K562 (cell line): ENCODE data around the gene STX7. TPM values are rescaled to one million over a fixed set of nuclear protein-coding genes. Genes with fewer than 3 reads are reported as not detected.

ENCODE experiments used
- ATAC-seq: fragments of 200-7000 bp; cut with Tn5 transposase; 3 replicates; pipeline ENCODE4 v1.9.1; 2020; ENCODE audit warnings: moderate library complexity
- BruUV-seq: library from RNA; stranded (reverse); fragments of 400-500 nt; replicated peaks from 2 replicates; lab custom pipeline; 2021; lab: Mats Ljungman, UMichigan
- CTCF ChIA-PET: fragments of 300-600 bp; formaldehyde crosslinking; extraction: SDS; loops from one replicate; lab custom pipeline; 2021; ENCODE audit warnings: low intra/inter-chr PET ratio; lab: Yijun Ruan, JAX
- POLR2A ChIA-PET: fragments of 300-600, 350-650 bp; sonication (Branson Sonifier 250); formaldehyde crosslinking; extraction: SDS; loops from one replicate; lab custom pipeline; 2021; ENCODE audit warnings: antibody characterized with exemption, inconsistent platforms; lab: Yijun Ruan, JAX
- DNase-seq, 4 experiments: peaks; one replicate each; pipeline versions ENCODE4 v3.0.0 to v3.0.0-alpha.2; 2011 to 2018; ENCODE audit warnings: low spot score in 3 of 4, mixed read lengths in 3 of 4; ENCODE audit errors: extremely low read depth in 1 of 4
- FAIRE-seq: peaks from 2 replicates; lab custom pipeline; 2011; peaks lifted over from hg19 to GRCh38; lab: Jason Lieb, UNC
- H2AFZ ChIP-seq: 2 replicates; pipeline ENCODE4 v1.6.0; 2011; ENCODE audit warnings: low read depth, low read length, control low read depth, inconsistent platforms
- H3K27ac ChIP-seq: fragments of 200-600 bp; 3 replicates; pipeline ENCODE4 v1.8.0; 2011; ENCODE audit warnings: low read depth, mild to moderate bottlenecking, control low read depth, inconsistent platforms, low read length, moderate library complexity, mixed read lengths; ENCODE audit errors: extremely low read depth
- H3K27me3 ChIP-seq, 2 experiments: fragments of 300-600 bp in 1 of 2; 2 replicates in 1 of 2; 3 replicates in 1 of 2; pipeline versions ENCODE4 v1.6.0 to v1.8.0; 2011; ENCODE audit warnings: inconsistent platforms in 2 of 2, low read length in 2 of 2, mild to moderate bottlenecking in 1 of 2, mixed read lengths in 1 of 2, moderate library complexity in 1 of 2; ENCODE audit not compliant: control insufficient read depth in 2 of 2, insufficient read depth in 2 of 2
- H3K36me3 ChIP-seq: fragments of 300-600 bp; 3 replicates; pipeline ENCODE4 v1.8.0; 2011; ENCODE audit warnings: mild to moderate bottlenecking, low read length, inconsistent platforms; ENCODE audit not compliant: control insufficient read depth, insufficient read depth
- H3K4me1 ChIP-seq, 2 experiments: fragments of 200-600 bp in 1 of 2; replicated peaks in 1 of 2; 2 replicates in 1 of 2; 3 replicates in 1 of 2; pipeline versions ENCODE4 v1.5.1 to v1.8.0; 2011; ENCODE audit warnings: inconsistent platforms in 2 of 2, low read length in 2 of 2, mild to moderate bottlenecking in 1 of 2, mixed read lengths in 1 of 2, moderate library complexity in 1 of 2; ENCODE audit not compliant: control insufficient read depth in 2 of 2, insufficient read depth in 2 of 2
- H3K4me2 ChIP-seq: 2 replicates; pipeline ENCODE4 v1.6.1; 2011; ENCODE audit warnings: low read length, control low read depth, inconsistent platforms, mixed read lengths; ENCODE audit not compliant: insufficient read depth
- H3K4me3 ChIP-seq: fragments of 200-600 bp; sonication (generic), shearing (Covaris generic); 2 replicates; pipeline ENCODE4 v1.5.1; 2016; ENCODE audit warnings: control low read depth, inconsistent platforms
- H3K79me2 ChIP-seq: fragments of 200-600 bp; 3 replicates; pipeline ENCODE4 v1.8.0; 2011; ENCODE audit warnings: low read length, inconsistent platforms; ENCODE audit not compliant: control insufficient read depth, insufficient read depth
- H3K9ac ChIP-seq, 2 experiments: 2 replicates each; pipeline versions ENCODE4 v1.6.0 to v1.6.1; 2011; ENCODE audit warnings: low read depth in 2 of 2, low read length in 2 of 2, control low read depth in 1 of 2, inconsistent platforms in 1 of 2, mild to moderate bottlenecking in 1 of 2, mixed read lengths in 1 of 2; ENCODE audit not compliant: insufficient read depth in 1 of 2
- H3K9me1 ChIP-seq: one replicate; pipeline ENCODE4 v1.6.0; 2011; ENCODE audit warnings: inconsistent platforms, mild to moderate bottlenecking, low read length, moderate library complexity; ENCODE audit not compliant: control insufficient read depth, insufficient read depth
- H3K9me3 ChIP-seq: replicated peaks from 2 replicates; pipeline ENCODE4 v1.5.1; 2011; ENCODE audit warnings: low read depth, low read length, inconsistent platforms; ENCODE audit not compliant: control insufficient read depth, insufficient read depth
- H4K20me1 ChIP-seq: replicated peaks from 2 replicates; pipeline ENCODE4 v1.6.1; 2011; ENCODE audit warnings: low read length, inconsistent platforms, mixed read lengths; ENCODE audit not compliant: control insufficient read depth, insufficient read depth
- BRD4 ChIP-seq: fragments of 200-600 bp; sonication (generic); IDR thresholded peaks from 2 replicates; pipeline ENCODE4 v1.6.1; 2017; ENCODE audit warnings: inconsistent platforms
- CBFB ChIP-seq: sonication (generic); formaldehyde crosslinking; IDR thresholded peaks from 2 replicates; pipeline ENCODE4 v1.4.0; 2020; ENCODE audit warnings: mild to moderate bottlenecking, missing genetic modification reagents
- CREB1 ChIP-seq, 2 experiments: sonication (generic) in 1 of 2; formaldehyde crosslinking in 1 of 2; IDR thresholded peaks; 2 replicates each; pipeline versions ENCODE4 v1.6.1 to v1.8.0; 2012 to 2022; ENCODE audit warnings: inconsistent platforms in 1 of 2, mild to moderate bottlenecking in 1 of 2, missing genetic modification reagents in 1 of 2, moderate library complexity in 1 of 2
- DMBX1 ChIP-seq: fragments of 250-450 bp; sonication (Bioruptor Pico); IDR thresholded peaks from 2 replicates; pipeline ENCODE4 v1.8.0; 2022; ENCODE audit warnings: inconsistent platforms, mild to moderate bottlenecking, moderate library complexity, borderline replicate concordance
- PPARD ChIP-seq: fragments of 250-450 bp; sonication (Bioruptor Pico); IDR thresholded peaks from 2 replicates; pipeline ENCODE4 v1.8.0; 2022; ENCODE audit warnings: inconsistent platforms, mild to moderate bottlenecking, moderate library complexity
- RFX1 ChIP-seq: fragments of 450-650 bp; IDR thresholded peaks from 2 replicates; pipeline ENCODE4 v1.6.1; 2016; ENCODE audit warnings: mild to moderate bottlenecking, moderate library complexity
- ZNF134 ChIP-seq: fragments of 250-450 bp; sonication (Bioruptor Pico); conservative IDR thresholded peaks from 2 replicates; pipeline ENCODE4 v1.4.0; 2020
- WGBS: fragments of 100-300 bp; shearing (Covaris generic); methylation state at CpG from one replicate; pipeline ENCODE4 v1.1.6; 2016; ENCODE audit warnings: low coverage, mixed read lengths; ENCODE audit not compliant: insufficient coverage; ENCODE audit errors: missing lambda C conversion rate; 5-methylcytosine and 5-hydroxymethylcytosine counted together
- in situ Hi-C: fragments of 300-500 bp; cut with MboI; formaldehyde crosslinking; loops from 4 replicates; pipeline ENCODE4 v1.15.0; 2018; ENCODE audit warnings: inconsistent platforms, mixed read lengths
- intact Hi-C: fragments of 100-400 bp; cut with micrococcal nuclease; formaldehyde crosslinking; loops from 2 replicates; pipeline ENCODE4 v1.14.2; 2022
- polyA plus RNA-seq, 8 experiments: library from polyadenylated mRNA; depleted of rRNA in 4 of 8; stranded (reverse) in 5 of 8; unstranded in 3 of 8; fragments of >200 nt; fragmentation: Nextera tagmentation in 2 of 8; fragmentation: Illumina TruSeq in 1 of 8; extraction: Ambion mirVana in 2 of 8; extraction: Trizol in 1 of 8; gene quantifications; 2 replicates each; pipeline versions ENCODE4 v1.2.1 to v1.2.3, GENCODE V29; 2011 to 2014; ENCODE audit warnings: inconsistent platforms in 1 of 8, missing spikeins in 1 of 8
- total RNA-seq, 7 experiments: library from RNA; depleted of rRNA in 6 of 7; stranded (reverse); fragments of >200 nt in 6 of 7; fragmentation: Illumina TruSeq in 2 of 7; extraction: Trizol in 2 of 7; gene quantifications; 2 replicates each; pipeline versions ENCODE4 v1.2.1 to v1.2.3, GENCODE V29; 2011 to 2021; ENCODE audit warnings: low replicate concordance in 1 of 7
- TF ChIP-seq, protein P1 (sequence below): fragments of 250-450 bp; sonication (Bioruptor Pico); IDR thresholded peaks from 2 replicates; pipeline ENCODE4 v1.8.0; 2022; ENCODE audit warnings: moderate library complexity, mild to moderate bottlenecking, inconsistent platforms

The STX7 gene
- total and polyA plus RNA-seq, 9 of the 15 experiments (the other 6 are each of a cell fraction or from before 2014, with no cell fraction given): 13.0 to 34.4 (median 25.3) TPM

DNA sequence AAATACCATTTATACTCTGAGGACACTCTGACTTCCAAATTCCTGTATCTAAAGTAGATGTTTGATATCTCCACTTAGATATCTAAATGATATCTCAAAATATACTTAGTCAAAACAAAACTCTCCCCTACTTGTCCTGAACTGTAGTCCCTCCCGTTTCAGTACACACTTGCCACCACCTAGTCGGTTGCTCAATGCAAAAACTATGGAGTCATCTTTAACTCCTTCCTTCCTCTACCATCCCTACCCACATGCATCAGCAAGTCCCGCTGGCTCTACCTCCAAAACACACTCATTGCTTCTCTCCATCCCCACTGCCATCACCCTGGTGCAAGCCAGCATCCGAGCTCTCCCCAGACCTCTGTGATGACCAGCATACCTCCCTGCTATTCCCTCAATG, 13.2 kb downstream of the STX7 start:
- CTCF ChIA-PET: no interaction called here
- WGBS: 65% methylated on average over 4 of the region's 4 CpGs
- Histone ChIP-seq H4K20me1 (no peaks in the 10 kb centered on the region), H3K4me1 (no peaks in the 10 kb centered on the region), H2AFZ (no peak overlapping the region), H3K27ac (no peak overlapping the region), H3K36me3 (peaks cover 52% of the 10 kb centered on the region), H3K4me3 (no peak overlapping the region), H3K4me2 (no peak overlapping the region), H3K79me2 (peaks cover 11% of the 10 kb centered on the region; the same call in 2 of the 3 replicates), H3K27me3 (no peaks in the 10 kb centered on the region), H3K9me1 (no peaks in the 10 kb centered on the region), H3K9ac (no peak overlapping the region), H3K9me3 (no peaks in the 10 kb centered on the region)
- FAIRE-seq: no peak
- POLR2A ChIA-PET: interaction anchor here (0.5 kb wide), 1 partner anchor 9 kb away, joined by 3 read pairs; no protein-coding TSS in a partner anchor
- no peak for DNase-seq
- no TSS peak for BruUV-seq
- TF ChIP-seq CBFB (no peak), CREB1 (IDR thresholded peaks at IDR 0.05) (no peak), CREB1 (CRISPR knock-in tag; IDR thresholded peaks at IDR 0.05) (no peak), RFX1 (no peak)
- intact Hi-C loops (no loop called here), in situ Hi-C loops (loop anchor here (25.0 kb wide), 1 partner anchor 1588 kb away; no protein-coding TSS in a partner anchor)
- no peak for ATAC-seq

DNA sequence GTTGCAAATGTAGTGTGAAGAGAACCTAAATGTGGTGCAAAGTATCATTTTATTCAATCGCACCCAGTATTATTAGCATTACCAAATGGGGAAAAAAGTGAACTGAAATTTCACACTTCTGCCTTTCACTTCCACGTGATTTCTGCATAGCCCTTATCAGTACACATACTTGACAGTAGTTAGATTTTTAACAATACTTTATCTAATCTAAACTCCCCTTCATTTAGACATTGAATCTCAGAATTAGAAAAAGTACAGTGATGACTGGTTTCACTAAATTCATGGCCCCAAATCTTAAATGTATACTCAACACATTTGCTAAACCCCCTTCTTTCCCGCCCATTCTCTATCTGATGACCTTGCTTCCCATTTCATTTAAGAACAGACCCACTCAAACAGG, 14.3 kb downstream of the STX7 start:
- intact Hi-C loops (no loop called here), in situ Hi-C loops (no loop called here)
- no peak for ATAC-seq
- TF ChIP-seq ZNF134 (CRISPR knock-in tag): no peak
- TF ChIP-seq DMBX1 (CRISPR knock-in tag): no peak
- TF ChIP-seq BRD4: no peak
- TF ChIP-seq PPARD (CRISPR knock-in tag): no peak
- TF ChIP-seq, protein P1, sequence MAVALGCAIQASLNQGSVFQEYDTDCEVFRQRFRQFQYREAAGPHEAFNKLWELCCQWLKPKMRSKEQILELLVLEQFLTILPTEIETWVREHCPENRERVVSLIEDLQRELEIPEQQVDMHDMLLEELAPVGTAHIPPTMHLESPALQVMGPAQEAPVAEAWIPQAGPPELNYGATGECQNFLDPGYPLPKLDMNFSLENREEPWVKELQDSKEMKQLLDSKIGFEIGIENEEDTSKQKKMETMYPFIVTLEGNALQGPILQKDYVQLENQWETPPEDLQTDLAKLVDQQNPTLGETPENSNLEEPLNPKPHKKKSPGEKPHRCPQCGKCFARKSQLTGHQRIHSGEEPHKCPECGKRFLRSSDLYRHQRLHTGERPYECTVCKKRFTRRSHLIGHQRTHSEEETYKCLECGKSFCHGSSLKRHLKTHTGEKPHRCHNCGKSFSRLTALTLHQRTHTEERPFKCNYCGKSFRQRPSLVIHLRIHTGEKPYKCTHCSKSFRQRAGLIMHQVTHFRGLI (CRISPR knock-in tag): no peak
- DNase-seq: no peak
- no peaks in the 10 kb centered on the region for H3K9me3 ChIP-seq
- H3K4me2 ChIP-seq: no peak overlapping the region
- no peaks in the 10 kb centered on the region for H4K20me1 ChIP-seq
- no peak overlapping the region for H3K9ac ChIP-seq
- no peaks in the 10 kb centered on the region for H3K27me3 ChIP-seq
- no peak for FAIRE-seq
- H3K27ac ChIP-seq: no peak overlapping the region
- H2AFZ ChIP-seq: no peak overlapping the region
- H3K4me1 ChIP-seq: no peaks in the 10 kb centered on the region
- 87% methylated on average over 3 of the region's 3 CpGs for WGBS
- ChIA-PET POLR2A (interaction anchor here (0.6 kb wide), 1 partner anchor 356 kb away, joined by 3 read pairs; no protein-coding TSS in a partner anchor), CTCF (no interaction called here)
- no peak overlapping the region for H3K4me3 ChIP-seq
- peaks cover 52% of the 10 kb centered on the region for H3K36me3 ChIP-seq
- no peaks in the 10 kb centered on the region for H3K9me1 ChIP-seq
- BruUV-seq: no TSS peak
- H3K79me2 ChIP-seq: peaks cover 6% of the 10 kb centered on the region; the same call in 2 of the 3 replicates
